H1 (cell line): ENCODE results near the gene SPEN. TPM values are rescaled to one million over a fixed set of nuclear protein-coding genes. Genes with fewer than 3 reads are reported as not detected.

Experiments used
- BRCA1 ChIP-seq: IDR thresholded peaks from 2 replicates; pipeline ENCODE4 v1.6.1; 2012; ENCODE audit warnings: low read depth, low read length, improper control_type of control experiment
- EZH2 ChIP-seq: fragments of 200-600 bp; sonication (generic); IDR thresholded peaks from 2 replicates; pipeline ENCODE4 v1.7.1; 2012; ENCODE audit warnings: low read depth, mild to moderate bottlenecking, moderate library complexity, low read length, inconsistent platforms; ENCODE audit not compliant: severe bottlenecking
- RFX5 ChIP-seq: IDR thresholded peaks from 2 replicates; pipeline ENCODE4 v1.6.1; 2011; ENCODE audit warnings: low read depth, low read length, improper control_type of control experiment, borderline replicate concordance
- RXRA ChIP-seq: IDR thresholded peaks from 2 replicates; pipeline ENCODE4 v1.6.1; 2011; ENCODE audit warnings: low read depth, mild to moderate bottlenecking, low read length, moderate library complexity; ENCODE audit not compliant: insufficient read depth
- SIRT6 ChIP-seq: IDR thresholded peaks from one replicate; pipeline ENCODE4 v1.7.1; 2012; ENCODE audit warnings: low read length, inconsistent platforms
- SP1 ChIP-seq: IDR thresholded peaks from 2 replicates; pipeline ENCODE4 v1.6.1; 2011; ENCODE audit warnings: low read depth, low read length
- TBP ChIP-seq: IDR thresholded peaks from 2 replicates; pipeline ENCODE4 v1.6.1; 2011; ENCODE audit warnings: low read depth, low read length, improper control_type of control experiment
- polyA plus RNA-seq, 7 experiments: library from polyadenylated mRNA; depleted of rRNA in 3 of 7; stranded (reverse) in 5 of 7; unstranded in 2 of 7; fragments of >200 nt in 5 of 7; fragments of 200-250 nt in 2 of 7; gene quantifications; 1 replicate in 5 of 7; 2 replicates in 1 of 7; 4 replicates in 1 of 7; pipeline versions ENCODE4 v1.2.1 to v1.2.3, GENCODE V29; 2011 to 2013; ENCODE audit warnings: missing spikeins in 2 of 7, mixed read lengths in 2 of 7
- total RNA-seq: library from RNA; stranded (reverse); fragmentation: NEBNext Ultra II Directional; extraction: Animal tissue kit (Norgen Biotek cat#: 25700); gene quantifications from 2 replicates; pipeline ENCODE4 v1.2.1, GENCODE V29; 2021

The SPEN gene
- total and polyA plus RNA-seq, 2 of the 8 experiments (the other 6 are each of a cell fraction or from before 2014, with no cell fraction given), result 12.5 to 52.1 TPM

GRCh38 chr1:15939181-15940109, 91.9 kb downstream of the SPEN start (continued):
- TF ChIP-seq TBP (no peak), EZH2 (no peak), RFX5 (no peak), BRCA1 (no peak), RXRA (no peak), SIRT6 (no peak), SP1 (no peak)
- TF ChIP-seq, all 59 proteins: peak for 0
